ENCODE measurements around the gene LMO1.

The LMO1 gene

GRCh38 chr11:8265681-8266241, 2.1 kb upstream of the LMO1 start:
- Mint-ChIP-seq H3K9me3 (no peaks in the 10 kb centered on the region), H3K36me3 (ENCODE audit: low read depth) (no peaks in the 10 kb centered on the region), H3K4me3 (no peak overlapping the region), H3K27ac (no peak overlapping the region), H3K27me3 (ENCODE audit: low read depth, poor library complexity) (peaks cover 89% of the 10 kb centered on the region), H3K4me1 (peaks cover 16% of the 10 kb centered on the region)
- TF ChIP-seq, protein P1, sequence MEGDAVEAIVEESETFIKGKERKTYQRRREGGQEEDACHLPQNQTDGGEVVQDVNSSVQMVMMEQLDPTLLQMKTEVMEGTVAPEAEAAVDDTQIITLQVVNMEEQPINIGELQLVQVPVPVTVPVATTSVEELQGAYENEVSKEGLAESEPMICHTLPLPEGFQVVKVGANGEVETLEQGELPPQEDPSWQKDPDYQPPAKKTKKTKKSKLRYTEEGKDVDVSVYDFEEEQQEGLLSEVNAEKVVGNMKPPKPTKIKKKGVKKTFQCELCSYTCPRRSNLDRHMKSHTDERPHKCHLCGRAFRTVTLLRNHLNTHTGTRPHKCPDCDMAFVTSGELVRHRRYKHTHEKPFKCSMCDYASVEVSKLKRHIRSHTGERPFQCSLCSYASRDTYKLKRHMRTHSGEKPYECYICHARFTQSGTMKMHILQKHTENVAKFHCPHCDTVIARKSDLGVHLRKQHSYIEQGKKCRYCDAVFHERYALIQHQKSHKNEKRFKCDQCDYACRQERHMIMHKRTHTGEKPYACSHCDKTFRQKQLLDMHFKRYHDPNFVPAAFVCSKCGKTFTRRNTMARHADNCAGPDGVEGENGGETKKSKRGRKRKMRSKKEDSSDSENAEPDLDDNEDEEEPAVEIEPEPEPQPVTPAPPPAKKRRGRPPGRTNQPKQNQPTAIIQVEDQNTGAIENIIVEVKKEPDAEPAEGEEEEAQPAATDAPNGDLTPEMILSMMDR (IDR thresholded peaks at IDR 0.05) = peak; percentile 42
- no peak for DNase-seq

GRCh38 chr11:8263109-8263768, 439 bp downstream of the LMO1 start:
- Mint-ChIP-seq H3K27ac (no peak overlapping the region), H3K4me1 (peaks cover 11% of the 10 kb centered on the region), H3K9me3 (no peaks in the 10 kb centered on the region), H3K4me3 (peak overlapping the region; percentile 86), H3K27me3 (ENCODE audit: low read depth, poor library complexity) (peaks cover 77% of the 10 kb centered on the region), H3K36me3 (ENCODE audit: low read depth) (no peaks in the 10 kb centered on the region)
- DNase-seq = peak; percentile 59
- TF ChIP-seq, protein P1 (IDR thresholded peaks at IDR 0.05) = no peak

- TF ChIP-seq, protein P1 (IDR thresholded peaks at IDR 0.05) = no peak
- Mint-ChIP-seq H3K27me3 (ENCODE audit: low read depth, poor library complexity) (peaks cover 73% of the 10 kb centered on the region), H3K9me3 (no peaks in the 10 kb centered on the region), H3K27ac (no peak overlapping the region), H3K36me3 (ENCODE audit: low read depth) (no peaks in the 10 kb centered on the region), H3K4me1 (peaks cover 11% of the 10 kb centered on the region), H3K4me3 (peak overlapping the region; percentile 80)
- DNase-seq = peak; percentile 85
These were observed 1.0 kb downstream of the LMO1 start for GRCh38 chr11:8262552-8263108.

- TF ChIP-seq, protein P1 (IDR thresholded peaks at IDR 0.05) = no peak
- H3K27me3 Mint-ChIP-seq (ENCODE audit: low read depth, poor library complexity) = peaks cover 67% of the 10 kb centered on the region
- no peak for DNase-seq
- H3K9me3 Mint-ChIP-seq = no peaks in the 10 kb centered on the region
- peaks cover 11% of the 10 kb centered on the region for H3K4me1 Mint-ChIP-seq
- no peaks in the 10 kb centered on the region for H3K36me3 Mint-ChIP-seq (ENCODE audit: low read depth)
- no peak overlapping the region for H3K27ac Mint-ChIP-seq
- H3K4me3 Mint-ChIP-seq = peak overlapping the region; percentile 80
These were observed 1.6 kb downstream of the LMO1 start for GRCh38 chr11:8261921-8262551.

- Mint-ChIP-seq H3K4me3 (no peak overlapping the region), H3K36me3 (ENCODE audit: low read depth) (no peaks in the 10 kb centered on the region), H3K27me3 (ENCODE audit: low read depth, poor library complexity) (peaks cover 63% of the 10 kb centered on the region), H3K4me1 (peaks cover 11% of the 10 kb centered on the region), H3K9me3 (no peaks in the 10 kb centered on the region), H3K27ac (no peak overlapping the region)
- no peak for DNase-seq
- TF ChIP-seq, protein P1 (IDR thresholded peaks at IDR 0.05) = no peak
These were observed 2.4 kb downstream of the LMO1 start for GRCh38 chr11:8261291-8261690.
